Thyroid gland (tissue), 4 donors: ENCODE data around the gene CMTM3. TPM values are rescaled to one million over a fixed set of nuclear protein-coding genes. Genes with fewer than 3 reads are reported as not detected.
A peak's percentile ranks its signal among the peaks of the same experiment; 100 is the strongest.

Source experiments
- DNase-seq, 2 donors: peaks; one replicate each; pipeline ENCODE4 v3.0.0-alpha.2; 2019
- H3K27ac ChIP-seq, 3 donors: fragments of 200-600 bp; sonication (generic); 1 replicate in 2 of 3; 2 replicates in 1 of 3; pipeline ENCODE4 v1.5.1; 2016 to 2019; ENCODE audit warnings: mild to moderate bottlenecking in 1 of 3, moderate library complexity in 1 of 3
- H3K27me3 ChIP-seq: fragments of 200-600 bp; sonication (generic); one replicate; pipeline ENCODE4 v1.5.1; 2019
- H3K36me3 ChIP-seq, 2 donors: fragments of 200-600 bp; sonication (generic); one replicate each; pipeline ENCODE4 v1.5.1; 2016 to 2019
- H3K4me1 ChIP-seq, 2 donors: fragments of 200-600 bp; sonication (generic); one replicate each; pipeline ENCODE4 v1.5.1; 2017 to 2019
- H3K4me3 ChIP-seq, 3 donors: fragments of 200-600 bp; sonication (generic); replicated peaks in 1 of 3; 1 replicate in 2 of 3; 2 replicates in 1 of 3; pipeline ENCODE4 v1.5.1; 2016; ENCODE audit warnings: mild to moderate bottlenecking in 1 of 3
- H3K9me3 ChIP-seq: fragments of 200-600 bp; sonication (generic); one replicate; pipeline ENCODE4 v1.5.1; 2017
- POLR2A ChIP-seq, 2 donors: fragments of 450-650 bp; IDR thresholded peaks; one replicate each; pipeline ENCODE4 v1.6.1; 2017; ENCODE audit warnings: antibody characterized with exemption in 2 of 2, mild to moderate bottlenecking in 2 of 2, moderate library complexity in 1 of 2
- WGBS, 2 donors: methylation state at CpG; one replicate each; pipeline ENCODE4 v1.1.5; 2017; 5-methylcytosine and 5-hydroxymethylcytosine counted together
- intact Hi-C: fragments of 100-400 bp; cut with DNase I; formaldehyde crosslinking; loops from one replicate; pipeline ENCODE4 v1.15.1; 2023
- total RNA-seq, 4 donors: library from RNA; depleted of rRNA; stranded (reverse); fragments of >200 nt; gene quantifications; one replicate each; pipeline ENCODE4 v1.2.3, GENCODE V29; 2016
- TF ChIP-seq, protein P1 (sequence below), 6 experiments: fragments of 200-600 bp in 3 of 6; fragments of 450-650 bp in 3 of 6; sonication (generic) in 3 of 6; IDR thresholded peaks; one replicate each; pipeline ENCODE4 v1.5.1; 2016 to 2019; ENCODE audit warnings: antibody characterized with exemption in 6 of 6, mild to moderate bottlenecking in 2 of 6, inconsistent platforms in 1 of 6, moderate library complexity in 1 of 6

CMTM3 gene
- total RNA-seq, 4 donors from 2014 or later, result 5.9 to 32.0 (median 21.3) TPM

DNA sequence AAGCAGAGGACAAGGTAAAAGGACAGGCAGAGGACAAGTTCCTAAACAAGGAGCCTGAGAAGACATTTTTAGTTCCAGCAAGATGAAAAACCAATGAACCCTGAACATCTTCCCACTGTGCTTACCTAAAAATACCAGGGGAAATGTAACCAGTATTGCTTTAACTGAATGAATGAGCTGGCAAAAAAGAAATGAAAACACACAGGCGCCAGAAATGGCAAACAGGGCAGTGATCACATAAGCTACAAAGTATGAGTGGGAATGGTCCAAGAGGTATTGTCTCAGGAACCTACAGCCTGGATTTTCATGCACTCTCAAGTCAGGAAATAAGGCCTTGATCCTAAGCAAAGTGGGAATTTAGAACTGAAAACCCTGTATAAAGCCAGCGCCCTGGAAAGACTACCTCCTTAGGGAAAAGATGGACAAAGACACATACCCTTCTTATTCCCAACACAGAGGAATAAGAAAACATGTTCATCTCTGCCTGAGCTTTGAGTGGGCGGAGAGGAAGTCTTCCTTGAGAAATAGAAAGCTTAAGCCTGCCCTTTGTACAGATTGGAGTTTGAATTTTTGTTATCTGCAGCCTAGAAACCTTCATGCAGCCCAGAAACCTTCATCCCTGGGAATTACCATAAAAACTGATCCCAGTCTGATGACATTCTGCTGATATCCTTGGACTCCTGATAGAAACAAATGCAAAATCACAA is 23.1 kb upstream of the CMTM3 start:
- WGBS, 2 donors, result 60% methylated on average over 3 of the region's 3 CpGs
- no peak overlapping the region for H3K4me3 ChIP-seq
- intact Hi-C loops, result no loop called here
- DNase-seq, result peak in 1 of 2 donors; percentile 37
- H3K4me1 ChIP-seq, result peaks cover 15 to 34% of the 10 kb centered on the region in 2 donors
- peaks cover 0 to 5% of the 10 kb centered on the region in 2 donors for H3K36me3 ChIP-seq
- peak overlapping the region; percentile 24 to 71 (median 57) for H3K27ac ChIP-seq
- no peaks in the 10 kb centered on the region for H3K9me3 ChIP-seq
- TF ChIP-seq, protein P1, sequence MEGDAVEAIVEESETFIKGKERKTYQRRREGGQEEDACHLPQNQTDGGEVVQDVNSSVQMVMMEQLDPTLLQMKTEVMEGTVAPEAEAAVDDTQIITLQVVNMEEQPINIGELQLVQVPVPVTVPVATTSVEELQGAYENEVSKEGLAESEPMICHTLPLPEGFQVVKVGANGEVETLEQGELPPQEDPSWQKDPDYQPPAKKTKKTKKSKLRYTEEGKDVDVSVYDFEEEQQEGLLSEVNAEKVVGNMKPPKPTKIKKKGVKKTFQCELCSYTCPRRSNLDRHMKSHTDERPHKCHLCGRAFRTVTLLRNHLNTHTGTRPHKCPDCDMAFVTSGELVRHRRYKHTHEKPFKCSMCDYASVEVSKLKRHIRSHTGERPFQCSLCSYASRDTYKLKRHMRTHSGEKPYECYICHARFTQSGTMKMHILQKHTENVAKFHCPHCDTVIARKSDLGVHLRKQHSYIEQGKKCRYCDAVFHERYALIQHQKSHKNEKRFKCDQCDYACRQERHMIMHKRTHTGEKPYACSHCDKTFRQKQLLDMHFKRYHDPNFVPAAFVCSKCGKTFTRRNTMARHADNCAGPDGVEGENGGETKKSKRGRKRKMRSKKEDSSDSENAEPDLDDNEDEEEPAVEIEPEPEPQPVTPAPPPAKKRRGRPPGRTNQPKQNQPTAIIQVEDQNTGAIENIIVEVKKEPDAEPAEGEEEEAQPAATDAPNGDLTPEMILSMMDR (IDR thresholded peaks at IDR 0.05), result no peak
- no peak for TF ChIP-seq POLR2A (IDR thresholded peaks at IDR 0.05)
- H3K27me3 ChIP-seq, result no peaks in the 10 kb centered on the region

DNA sequence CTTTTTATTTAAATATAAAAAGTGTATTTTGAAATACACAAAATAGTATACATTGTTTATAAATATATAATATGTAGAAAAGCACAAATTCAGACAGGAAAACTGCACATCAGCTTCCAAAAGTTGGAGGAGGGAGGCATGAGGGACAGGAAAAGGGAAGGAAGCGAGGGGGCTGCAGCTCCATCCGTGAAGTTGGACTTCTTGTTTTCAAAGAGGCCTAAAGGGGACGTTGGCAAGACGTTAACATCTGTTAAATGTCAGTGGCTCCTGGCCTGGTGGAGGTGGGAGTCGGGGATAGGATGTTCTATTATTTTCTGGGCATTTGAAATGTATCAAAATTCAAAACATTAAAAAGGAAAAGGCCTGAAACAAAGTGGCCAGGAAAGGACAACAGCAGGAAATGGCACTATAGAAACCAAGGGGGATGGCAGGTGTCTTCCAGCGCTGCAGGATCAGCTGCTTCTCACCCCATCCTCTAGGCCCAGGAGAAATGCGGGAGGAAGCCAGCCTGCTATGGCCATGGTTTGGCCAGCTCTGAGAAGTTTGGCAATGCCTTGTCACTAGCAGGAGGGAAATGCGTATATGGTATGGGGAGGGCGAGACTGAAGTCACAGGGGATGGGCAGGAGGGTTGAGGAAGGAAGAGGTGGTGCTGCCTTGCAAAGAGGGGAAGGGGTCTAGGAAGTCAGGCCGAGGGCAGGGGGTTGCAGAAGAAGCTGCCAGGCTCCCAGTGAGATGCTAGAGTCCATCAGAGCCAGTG is 18.8 kb upstream of the CMTM3 start:
- H3K9me3 ChIP-seq, result no peaks in the 10 kb centered on the region
- no peak overlapping the region for H3K27ac ChIP-seq
- WGBS, 2 donors, result 76 to 81% methylated on average over 10 of the region's 10 CpGs
- no peaks in the 10 kb centered on the region for H3K27me3 ChIP-seq
- TF ChIP-seq, protein P1 (IDR thresholded peaks at IDR 0.05), result no peak
- TF ChIP-seq POLR2A (IDR thresholded peaks at IDR 0.05), result no peak
- no peak overlapping the region for H3K4me3 ChIP-seq
- H3K36me3 ChIP-seq, result peaks cover 0 to 6% of the 10 kb centered on the region in 2 donors
- peaks cover 12 to 23% of the 10 kb centered on the region in 2 donors for H3K4me1 ChIP-seq
- DNase-seq, result no peak
- intact Hi-C loops, result no loop called here

DNA sequence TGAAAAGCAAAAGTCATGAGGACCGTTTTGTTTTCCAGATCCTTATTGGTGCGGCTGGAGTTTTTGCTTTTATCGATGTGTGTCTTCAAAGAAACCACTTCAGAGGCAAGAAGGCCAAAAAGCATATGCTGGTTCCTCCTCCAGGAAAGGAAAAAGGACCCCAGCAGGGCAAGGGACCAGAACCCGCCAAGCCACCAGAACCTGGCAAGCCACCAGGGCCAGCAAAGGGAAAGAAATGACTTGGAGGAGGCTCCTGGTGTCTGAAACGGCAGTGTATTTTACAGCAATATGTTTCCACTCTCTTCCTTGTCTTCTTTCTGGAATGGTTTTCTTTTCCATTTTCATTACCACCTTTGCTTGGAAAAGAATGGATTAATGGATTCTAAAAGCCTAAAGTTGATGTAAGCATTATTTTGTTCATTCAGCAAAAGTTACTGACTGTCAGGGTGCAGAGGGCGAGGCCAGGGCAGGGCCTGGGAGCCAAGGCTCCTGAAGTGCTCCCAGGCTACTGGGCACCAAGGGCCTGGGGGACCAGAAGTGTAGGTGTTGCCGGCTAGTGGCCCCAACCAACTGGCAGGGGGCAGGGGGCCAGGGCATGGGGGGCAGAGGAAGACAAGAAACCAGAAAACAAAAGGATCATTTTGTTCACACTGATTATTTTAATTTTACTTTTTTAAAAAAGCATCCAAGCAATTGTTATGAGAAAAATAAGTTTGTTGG is 16.5 kb upstream of the CMTM3 start:
- intact Hi-C loops, result no loop called here
- Histone ChIP-seq H3K9me3 (no peaks in the 10 kb centered on the region), H3K27me3 (no peaks in the 10 kb centered on the region), H3K36me3 (peaks cover 0 to 6% of the 10 kb centered on the region in 2 donors), H3K4me3 (no peak overlapping the region), H3K27ac (no peak overlapping the region), H3K4me1 (peaks cover 0 to 11% of the 10 kb centered on the region in 2 donors)
- no peak for TF ChIP-seq POLR2A (IDR thresholded peaks at IDR 0.05)
- DNase-seq, result no peak
- 67 to 74% methylated on average over 7 of the region's 7 CpGs for WGBS, 2 donors

DNA sequence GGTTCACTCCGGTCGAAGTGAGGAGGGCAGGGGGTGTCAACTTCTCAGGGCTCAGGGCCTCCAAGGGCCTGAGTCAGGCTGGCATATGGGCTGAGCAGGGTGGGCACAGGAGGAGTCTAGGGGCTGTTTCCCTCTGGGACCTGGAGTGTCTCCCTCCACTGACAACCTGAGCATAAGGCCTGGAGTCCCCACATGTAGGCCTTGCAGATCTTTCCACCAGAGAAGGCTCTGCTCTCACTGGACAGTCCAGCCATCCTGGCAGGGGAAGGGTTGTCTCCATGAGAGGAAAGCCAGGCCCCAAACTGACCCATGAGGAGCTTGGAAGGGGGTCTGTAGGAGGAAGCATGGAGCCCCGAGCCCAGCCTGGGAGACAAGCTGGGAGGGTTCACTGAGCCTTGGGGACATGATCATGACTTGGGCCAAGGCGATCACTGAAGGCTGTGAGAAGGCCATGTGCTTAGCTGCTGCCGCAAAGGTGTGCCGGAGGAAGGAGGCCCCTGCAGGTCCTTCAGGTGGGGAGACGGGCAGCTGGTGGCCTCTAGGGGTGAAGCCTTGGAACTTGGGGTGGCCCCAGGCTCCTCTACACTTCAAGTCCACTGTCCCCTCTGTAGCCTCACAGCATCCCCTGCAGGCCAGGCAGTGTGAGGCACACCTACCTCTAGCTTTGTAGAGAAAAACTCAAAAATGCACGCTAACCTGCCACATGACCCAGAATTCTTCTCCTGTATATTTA is 15.4 kb upstream of the CMTM3 start:
- Histone ChIP-seq H3K4me3 (no peak overlapping the region), H3K27ac (no peak overlapping the region), H3K4me1 (peaks cover 0 to 11% of the 10 kb centered on the region in 2 donors), H3K27me3 (no peaks in the 10 kb centered on the region), H3K9me3 (no peaks in the 10 kb centered on the region), H3K36me3 (peaks cover 0 to 6% of the 10 kb centered on the region in 2 donors)
- WGBS, 2 donors, result 94 to 95% methylated on average over 6 to 8 of the region's 8 CpGs
- DNase-seq, result peak in 1 of 2 donors; percentile 32
- TF ChIP-seq, protein P1 (IDR thresholded peaks at IDR 0.05), result peak in 4 of 6 experiments; percentile 24 to 50 (median 46)
- no peak for TF ChIP-seq POLR2A (IDR thresholded peaks at IDR 0.05)
- intact Hi-C loops, result no loop called here

DNA sequence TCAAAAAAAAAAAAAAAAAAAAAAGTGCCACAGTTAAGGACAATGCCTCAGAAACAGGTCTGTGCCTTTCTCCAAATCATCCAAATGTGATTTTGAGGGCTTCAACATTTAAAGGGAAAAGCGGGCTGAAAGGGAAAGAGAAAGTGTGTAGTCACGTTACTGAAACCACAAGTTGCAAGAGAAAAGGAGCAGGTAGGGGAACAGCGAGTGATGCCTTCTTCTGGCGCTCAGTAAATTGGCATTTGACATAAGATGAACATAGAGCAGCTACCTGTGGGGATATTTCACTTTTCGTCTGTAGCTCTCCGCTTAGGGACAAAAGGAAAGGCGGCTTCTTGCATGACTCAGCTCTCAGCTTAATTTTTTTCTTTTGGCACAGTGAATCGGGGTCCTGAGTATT is 14.2 kb upstream of the CMTM3 start:
- no peak overlapping the region for H3K4me3 ChIP-seq
- no peaks in the 10 kb centered on the region for H3K27me3 ChIP-seq
- H3K36me3 ChIP-seq, result peaks cover 0 to 6% of the 10 kb centered on the region in 2 donors
- no peak overlapping the region for H3K27ac ChIP-seq
- DNase-seq, result no peak
- 75 to 82% methylated on average over 8 of the region's 8 CpGs for WGBS, 2 donors
- no peak for TF ChIP-seq POLR2A (IDR thresholded peaks at IDR 0.05)
- TF ChIP-seq, protein P1 (IDR thresholded peaks at IDR 0.05), result no peak
- peaks cover 0 to 11% of the 10 kb centered on the region in 2 donors for H3K4me1 ChIP-seq
- intact Hi-C loops, result no loop called here
- H3K9me3 ChIP-seq, result no peaks in the 10 kb centered on the region
